K562 (cell line): ENCODE data around the gene EHBP1L1. TPM values are rescaled to one million over a fixed set of nuclear protein-coding genes. Genes with fewer than 3 reads are reported as not detected.
A peak's percentile ranks its signal among the peaks of the same experiment; 100 is the strongest.

ENCODE experiments used
- ARID3A ChIP-seq: IDR thresholded peaks from 2 replicates; pipeline ENCODE4 v1.6.1; 2012; ENCODE audit warnings: low read depth, low read length, improper control_type of control experiment, borderline replicate concordance
- ATF1 ChIP-seq, 2 experiments: fragments of 450-650 bp in 1 of 2; IDR thresholded peaks; 2 replicates each; pipeline ENCODE4 v1.6.1; 2016; ENCODE audit warnings: missing compliant biosample characterization in 1 of 2, missing genetic modification characterization in 1 of 2
- ATF3 ChIP-seq, 2 experiments: fragments of 450-650 bp in 1 of 2; sonication (generic) in 1 of 2; formaldehyde crosslinking in 1 of 2; IDR thresholded peaks in 1 of 2; conservative IDR thresholded peaks in 1 of 2; 2 replicates each; pipeline versions ENCODE4 v1.6.1 to v1.8.1; 2016 to 2023; ENCODE audit warnings: mild to moderate bottlenecking in 2 of 2, moderate library complexity in 2 of 2, inconsistent platforms in 1 of 2, missing genetic modification reagents in 1 of 2
- CREB3 ChIP-seq: fragments of 450-650 bp; conservative IDR thresholded peaks from 2 replicates; pipeline ENCODE4 v1.6.1; 2016; ENCODE audit warnings: missing genetic modification characterization, low read depth, mild to moderate bottlenecking, missing compliant biosample characterization, moderate library complexity
- CTCFL ChIP-seq: IDR thresholded peaks from 2 replicates; pipeline ENCODE4 v1.6.1; 2011; ENCODE audit warnings: borderline replicate concordance, low read depth, mild to moderate bottlenecking, moderate library complexity, low read length; ENCODE audit not compliant: insufficient read depth, poor library complexity, severe bottlenecking
- DDX20 ChIP-seq: fragments of 450-650 bp; IDR thresholded peaks from 2 replicates; pipeline ENCODE4 v1.6.1; 2016; ENCODE audit warnings: missing genetic modification characterization, low read depth, mild to moderate bottlenecking, missing compliant biosample characterization, moderate library complexity
- ETS2 ChIP-seq: IDR thresholded peaks from 2 replicates; pipeline ENCODE4 v1.6.1; 2016; ENCODE audit warnings: borderline replicate concordance, missing genetic modification characterization, mild to moderate bottlenecking, moderate library complexity, missing compliant biosample characterization; ENCODE audit not compliant: poor library complexity, severe bottlenecking
- POLR2B ChIP-seq: fragments of 450-650 bp; IDR thresholded peaks from 2 replicates; pipeline ENCODE4 v1.6.1; 2018; ENCODE audit warnings: low read depth; ENCODE audit not compliant: partially characterized antibody
- SMAD2 ChIP-seq: fragments of 150-350 bp; IDR thresholded peaks from 2 replicates; pipeline ENCODE4 v1.6.1; 2014; ENCODE audit warnings: low read depth, mild to moderate bottlenecking, low read length
- TEAD4 ChIP-seq, 2 experiments: sonication (generic) in 1 of 2; formaldehyde crosslinking in 1 of 2; IDR thresholded peaks; 2 replicates each; pipeline versions ENCODE4 v1.6.1 to v1.8.0; 2012 to 2022; ENCODE audit warnings: borderline replicate concordance in 1 of 2, inconsistent platforms in 1 of 2, low read length in 1 of 2, mild to moderate bottlenecking in 1 of 2, missing genetic modification reagents in 1 of 2
- YBX1 ChIP-seq: fragments of 450-650 bp; IDR thresholded peaks from 2 replicates; pipeline ENCODE4 v1.7.1; 2016; ENCODE audit warnings: mild to moderate bottlenecking
- ZBED1 ChIP-seq: IDR thresholded peaks from 2 replicates; pipeline ENCODE4 v1.6.1; 2014
- ZNF12 ChIP-seq: sonication (generic); formaldehyde crosslinking; IDR thresholded peaks from 2 replicates; pipeline ENCODE4 v1.4.0; 2020; ENCODE audit warnings: mild to moderate bottlenecking, missing genetic modification reagents
- ZNF134 ChIP-seq: fragments of 250-450 bp; sonication (Bioruptor Pico); conservative IDR thresholded peaks from 2 replicates; pipeline ENCODE4 v1.4.0; 2020
- ZNF197 ChIP-seq: fragments of 200-800 bp; sonication (Bioruptor generic); IDR thresholded peaks from 2 replicates; pipeline ENCODE4 v1.6.1; 2016; ENCODE audit warnings: low read depth, missing genetic modification characterization, missing compliant biosample characterization
- ZNF644 ChIP-seq: fragments of 200-800 bp; sonication (Bioruptor generic); IDR thresholded peaks from 2 replicates; pipeline ENCODE4 v1.6.1; 2016; ENCODE audit warnings: low read depth, missing genetic modification characterization, missing compliant biosample characterization
- ZNF77 ChIP-seq: fragments of 250-450 bp; sonication (Bioruptor Pico); IDR thresholded peaks from 2 replicates; pipeline ENCODE4 v1.5.0; 2020
- polyA plus RNA-seq, 8 experiments: library from polyadenylated mRNA; depleted of rRNA in 4 of 8; stranded (reverse) in 5 of 8; unstranded in 3 of 8; fragments of >200 nt; fragmentation: Nextera tagmentation in 2 of 8; fragmentation: Illumina TruSeq in 1 of 8; extraction: Ambion mirVana in 2 of 8; extraction: Trizol in 1 of 8; gene quantifications; 2 replicates each; pipeline versions ENCODE4 v1.2.1 to v1.2.3, GENCODE V29; 2011 to 2014; ENCODE audit warnings: inconsistent platforms in 1 of 8, missing spikeins in 1 of 8
- total RNA-seq, 7 experiments: library from RNA; depleted of rRNA in 6 of 7; stranded (reverse); fragments of >200 nt in 6 of 7; fragmentation: Illumina TruSeq in 2 of 7; extraction: Trizol in 2 of 7; gene quantifications; 2 replicates each; pipeline versions ENCODE4 v1.2.1 to v1.2.3, GENCODE V29; 2011 to 2021; ENCODE audit warnings: low replicate concordance in 1 of 7

EHBP1L1 gene
- total and polyA plus RNA-seq, 9 of the 15 experiments (the other 6 are each of a cell fraction or from before 2014, with no cell fraction given) = 0.03 to 87.1 (median 26.3) TPM

GRCh38 chr11:65546217-65546958 is 29.5 kb upstream of the EHBP1L1 start (continued):
- TF ChIP-seq ATF3 (IDR thresholded peaks at IDR 0.05) (no peak), ATF3 (CRISPR knock-in tag; conservative IDR thresholded peaks at IDR 0.05) (no peak), ATF1 (CRISPR knock-in tag; IDR thresholded peaks at IDR 0.05) (no peak), ATF1 (tag; IDR thresholded peaks at IDR 0.05) (peak; percentile 26; the same call in 1 of the 2 replicates), SMAD2 (no peak), ZNF134 (no peak), ZBED1 (no peak), TEAD4 (IDR thresholded peaks at IDR 0.05; ENCODE audit: low read length) (peak; percentile 45; the same call in 1 of the 2 replicates), TEAD4 (CRISPR knock-in tag; IDR thresholded peaks at IDR 0.05; ENCODE audit: borderline replicate concordance) (no peak), ARID3A (no peak), ETS2 (tag) (no peak), YBX1 (no peak), CTCFL (no peak), ZNF77 (no peak), DDX20 (no peak), ZNF644 (tag) (no peak), ZNF197 (CRISPR knock-in tag) (no peak), CREB3 (tag) (no peak), ZNF12 (CRISPR knock-in tag) (no peak), POLR2B (no peak)
